MM.1S (cell line): ENCODE data around the gene HCRTR2.

Source experiments
- CTCF ChIP-seq: fragments of 300-600 bp; sonication (generic); IDR thresholded peaks from 2 replicates; pipeline ENCODE4 v1.5.1; 2016; ENCODE audit warnings: antibody characterized with exemption, low read length, mixed read lengths
- EZH2 ChIP-seq: fragments of 300-600 bp; sonication (generic); optimal IDR thresholded peaks from 2 replicates; pipeline ENCODE3; 2017; ENCODE audit warnings: low read depth, mild to moderate bottlenecking, antibody characterized with exemption, low read length, mixed read lengths
- EZH2phosphoT487 ChIP-seq: fragments of 300-600 bp; sonication (generic); IDR thresholded peaks from 2 replicates; pipeline ENCODE4 v1.6.1; 2018; ENCODE audit warnings: antibody characterized with exemption, low read length

GRCh38 chr6:55130806-55131324 lies 43.5 kb upstream of the HCRTR2 start:
- TF ChIP-seq CTCF (no peak), EZH2 (no peak), EZH2phosphoT487 (no peak)
